Kasumi-1 (cell line): ENCODE results near the gene KSR2.
"Not testable (repeated sequence)": the region's sequence is repeated elsewhere in the genome, so short reads cannot be mapped to it uniquely, and the experiment has no call there.

ENCODE experiments used
- DNase-seq, 2 experiments: peaks; one replicate each; lab custom pipeline; 2025; lab: John Stamatoyannopoulos, UW

KSR2 gene

GRCh38 chr12:117821480-117822175, 147.2 kb downstream of the KSR2 start:
- no peak for DNase-seq

- DNase-seq = no peak
Observed at GRCh38 chr12:117820216-117820907, 148.4 kb downstream of the KSR2 start.

GRCh38 chr12:117819160-117819559, 149.6 kb downstream of the KSR2 start:
- DNase-seq = no peak

- no peak for DNase-seq
Observed at GRCh38 chr12:117818400-117818799, 150.4 kb downstream of the KSR2 start.

- DNase-seq = no peak
Observed at GRCh38 chr12:117809509-117809908, 159.3 kb downstream of the KSR2 start.

GRCh38 chr12:117807946-117808345, 160.8 kb downstream of the KSR2 start:
- DNase-seq = no peak

GRCh38 chr12:117807355-117807754, 161.4 kb downstream of the KSR2 start:
- DNase-seq = no peak

GRCh38 chr12:117805865-117806264, 162.9 kb downstream of the KSR2 start:
- no peak for DNase-seq

- DNase-seq = no peak
Observed at GRCh38 chr12:117803001-117803400, 165.8 kb downstream of the KSR2 start.

GRCh38 chr12:117800711-117801110, 168.1 kb downstream of the KSR2 start:
- DNase-seq = not testable (repeated sequence)

- no peak for DNase-seq
Observed at GRCh38 chr12:117797202-117797601, 171.6 kb downstream of the KSR2 start.

GRCh38 chr12:117792877-117793424, 175.8 kb downstream of the KSR2 start:
- DNase-seq = no peak

- DNase-seq = no peak
Observed at GRCh38 chr12:117792471-117792870, 176.3 kb downstream of the KSR2 start.

GRCh38 chr12:117790948-117791347, 177.8 kb downstream of the KSR2 start:
- DNase-seq = no peak

- DNase-seq = no peak
Observed at GRCh38 chr12:117790198-117790597, 178.6 kb downstream of the KSR2 start.

- DNase-seq = no peak
Observed at GRCh38 chr12:117789195-117789912, 179.4 kb downstream of the KSR2 start.

- DNase-seq = no peak
Observed at GRCh38 chr12:117778656-117779055, 190.1 kb downstream of the KSR2 start.

- DNase-seq = no peak
Observed at GRCh38 chr12:117774941-117775775, 193.6 kb downstream of the KSR2 start.

- no peak for DNase-seq
Observed at GRCh38 chr12:117768860-117769259, 199.9 kb downstream of the KSR2 start.

- no peak for DNase-seq
Observed at GRCh38 chr12:117766008-117766407, 202.8 kb downstream of the KSR2 start.

GRCh38 chr12:117762143-117762542, 206.6 kb downstream of the KSR2 start:
- no peak for DNase-seq
